ENCODE data around the gene LYST.

DNA sequence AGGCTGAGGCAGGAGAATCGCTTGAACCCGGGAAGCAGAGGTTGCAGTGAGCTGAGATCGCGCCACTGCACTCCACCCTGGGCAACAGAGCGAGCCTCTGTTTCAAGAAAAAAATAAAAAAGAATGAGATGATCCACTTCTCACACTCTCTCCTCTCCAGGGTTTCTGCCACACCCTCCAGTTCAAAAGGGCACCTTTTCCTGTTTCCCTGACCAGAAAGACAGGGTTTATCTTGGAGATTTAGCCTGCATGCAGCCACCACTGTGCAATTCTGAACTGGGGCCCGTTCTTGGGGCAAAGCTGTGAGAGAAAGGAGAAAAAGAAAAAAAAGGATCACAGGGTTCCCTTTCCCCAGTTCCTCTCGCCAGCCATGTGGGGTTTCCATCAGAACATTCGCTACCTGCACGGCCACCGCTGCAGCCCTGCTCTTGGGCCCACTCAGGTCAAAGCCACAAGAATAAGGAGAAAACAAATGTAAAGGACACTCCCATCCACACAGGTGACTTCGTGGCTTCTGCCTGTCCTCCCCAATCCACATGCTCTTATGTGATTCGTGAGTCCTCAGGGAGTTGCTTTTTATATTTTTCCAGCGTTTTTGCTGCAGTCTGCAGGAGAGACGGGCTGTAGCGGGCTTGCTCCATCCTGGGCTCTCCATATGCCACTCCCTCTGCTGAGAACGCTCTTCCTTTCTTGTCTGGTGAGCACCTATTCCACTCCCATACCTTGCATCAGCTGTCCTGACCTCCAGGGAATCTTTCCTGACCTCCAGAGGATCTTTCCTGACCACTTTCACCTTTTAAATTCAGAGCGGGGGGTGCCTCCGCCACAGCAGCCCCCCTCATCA lies 243.5 kb downstream of the LYST start:
- TF ChIP-seq GATA2 (IDR thresholded peaks at IDR 0.05; ENCODE audit: low read depth, low read length) = no peak
- TF ChIP-seq GATA3 (IDR thresholded peaks at IDR 0.05; ENCODE audit: low read depth, low read length) = no peak
